Measurements from ENCODE around the gene PI16. TPM values are rescaled to one million over a fixed set of nuclear protein-coding genes. Genes with fewer than 3 reads are reported as not detected.

The PI16 gene
- total RNA-seq, 2 experiments from 2014 or later: 0.30 TPM; not detected in 1

GRCh38 chr6:36928547-36928918, 26.0 kb upstream of the PI16 start:
- TF ChIP-seq, protein P1, sequence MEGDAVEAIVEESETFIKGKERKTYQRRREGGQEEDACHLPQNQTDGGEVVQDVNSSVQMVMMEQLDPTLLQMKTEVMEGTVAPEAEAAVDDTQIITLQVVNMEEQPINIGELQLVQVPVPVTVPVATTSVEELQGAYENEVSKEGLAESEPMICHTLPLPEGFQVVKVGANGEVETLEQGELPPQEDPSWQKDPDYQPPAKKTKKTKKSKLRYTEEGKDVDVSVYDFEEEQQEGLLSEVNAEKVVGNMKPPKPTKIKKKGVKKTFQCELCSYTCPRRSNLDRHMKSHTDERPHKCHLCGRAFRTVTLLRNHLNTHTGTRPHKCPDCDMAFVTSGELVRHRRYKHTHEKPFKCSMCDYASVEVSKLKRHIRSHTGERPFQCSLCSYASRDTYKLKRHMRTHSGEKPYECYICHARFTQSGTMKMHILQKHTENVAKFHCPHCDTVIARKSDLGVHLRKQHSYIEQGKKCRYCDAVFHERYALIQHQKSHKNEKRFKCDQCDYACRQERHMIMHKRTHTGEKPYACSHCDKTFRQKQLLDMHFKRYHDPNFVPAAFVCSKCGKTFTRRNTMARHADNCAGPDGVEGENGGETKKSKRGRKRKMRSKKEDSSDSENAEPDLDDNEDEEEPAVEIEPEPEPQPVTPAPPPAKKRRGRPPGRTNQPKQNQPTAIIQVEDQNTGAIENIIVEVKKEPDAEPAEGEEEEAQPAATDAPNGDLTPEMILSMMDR (conservative IDR thresholded peaks at IDR 0.05; ENCODE audit: low read length): no peak
- TF ChIP-seq EZH2phosphoT487 (IDR thresholded peaks at IDR 0.05; ENCODE audit: borderline replicate concordance, low read depth, low read length): no peak
- Histone ChIP-seq H2AFZ (ENCODE audit: low read length) (no peak overlapping the region), H3K4me3 (ENCODE audit: low read depth, low read length, poor library complexity, severe bottlenecking) (no peak overlapping the region), H3K4me2 (ENCODE audit: low read length) (no peak overlapping the region), H3K4me1 (ENCODE audit: insufficient read depth, low read length, poor library complexity, severe bottlenecking) (no peaks in the 10 kb centered on the region), H4K20me1 (ENCODE audit: insufficient read depth, low read length) (no peaks in the 10 kb centered on the region), H3K27ac (ENCODE audit: low read depth, low read length, poor library complexity, severe bottlenecking) (no peak overlapping the region), H3K9me2 (ENCODE audit: insufficient read depth, low read length) (no peaks in the 10 kb centered on the region), H3K36me3 (ENCODE audit: insufficient read depth, low read length) (0 out of 2 replicates have a peak, but pooled peaks cover 1% of the 10 kb centered on the region), H3K9me3 (ENCODE audit: low read length) (no peaks in the 10 kb centered on the region), H3K79me2 (ENCODE audit: insufficient read depth, low read depth, low read length) (no peaks in the 10 kb centered on the region)
- BruUV-seq (replicated peaks): no TSS peak
- intact Hi-C loops (cut with micrococcal nuclease; ENCODE audit: unreplicated experiment): no loop called here
- ChIA-PET CTCF (ENCODE audit: unreplicated experiment) (no interaction called here), POLR2A (no interaction called here)
- DNase-seq (ENCODE audit: low spot score): no peak

GRCh38 chr6:36929152-36929551, 25.4 kb upstream of the PI16 start:
- CTCF ChIA-PET (ENCODE audit: unreplicated experiment): no interaction called here
- H3K4me1 ChIP-seq (ENCODE audit: insufficient read depth, low read length, poor library complexity, severe bottlenecking): no peaks in the 10 kb centered on the region
- H3K36me3 ChIP-seq (ENCODE audit: insufficient read depth, low read length): no peaks in the 10 kb centered on the region
- no peak overlapping the region for H3K4me3 ChIP-seq (ENCODE audit: low read depth, low read length, poor library complexity, severe bottlenecking)
- no peaks in the 10 kb centered on the region for H4K20me1 ChIP-seq (ENCODE audit: insufficient read depth, low read length)
- POLR2A ChIA-PET: no interaction called here
- BruUV-seq (replicated peaks): no TSS peak
- no peaks in the 10 kb centered on the region for H3K9me2 ChIP-seq (ENCODE audit: insufficient read depth, low read length)
- TF ChIP-seq EZH2phosphoT487 (IDR thresholded peaks at IDR 0.05; ENCODE audit: borderline replicate concordance, low read depth, low read length): no peak
- TF ChIP-seq, protein P1 (conservative IDR thresholded peaks at IDR 0.05; ENCODE audit: low read length): no peak
- H3K27ac ChIP-seq (ENCODE audit: low read depth, low read length, poor library complexity, severe bottlenecking): no peak overlapping the region
- intact Hi-C loops (cut with micrococcal nuclease; ENCODE audit: unreplicated experiment): no loop called here
- no peaks in the 10 kb centered on the region for H3K79me2 ChIP-seq (ENCODE audit: insufficient read depth, low read depth, low read length)
- H3K9me3 ChIP-seq (ENCODE audit: low read length): no peaks in the 10 kb centered on the region
- DNase-seq (ENCODE audit: low spot score): no peak
- H3K4me2 ChIP-seq (ENCODE audit: low read length): no peak overlapping the region
- no peak overlapping the region for H2AFZ ChIP-seq (ENCODE audit: low read length)

DNA sequence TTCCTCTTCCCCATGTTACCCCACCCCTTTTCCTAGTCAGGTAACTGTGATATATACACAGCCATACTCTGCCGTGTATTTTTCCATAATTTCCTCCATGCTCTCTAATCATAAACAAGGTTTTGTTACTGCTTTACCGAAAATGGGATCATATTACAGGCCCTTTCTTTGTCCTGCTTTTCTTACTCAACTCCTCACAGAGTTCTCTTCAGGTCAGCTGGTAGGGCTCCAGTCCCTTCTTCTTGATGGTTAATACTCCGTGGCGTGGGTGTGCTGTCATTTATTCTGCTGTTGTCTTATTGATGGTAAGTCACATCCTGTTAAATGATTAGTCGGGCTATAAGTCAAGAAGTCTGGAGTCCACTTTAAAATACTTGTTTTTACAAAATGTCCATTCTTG, 24.9 kb upstream of the PI16 start:
- H3K9me2 ChIP-seq (ENCODE audit: insufficient read depth, low read length): no peaks in the 10 kb centered on the region
- no peak overlapping the region for H3K4me3 ChIP-seq (ENCODE audit: low read depth, low read length, poor library complexity, severe bottlenecking)
- DNase-seq (ENCODE audit: low spot score): no peak
- TF ChIP-seq, protein P1 (conservative IDR thresholded peaks at IDR 0.05; ENCODE audit: low read length): no peak
- no peak for TF ChIP-seq EZH2phosphoT487 (IDR thresholded peaks at IDR 0.05; ENCODE audit: borderline replicate concordance, low read depth, low read length)
- CTCF ChIA-PET (ENCODE audit: unreplicated experiment): no interaction called here
- H3K9me3 ChIP-seq (ENCODE audit: low read length): no peaks in the 10 kb centered on the region
- H3K4me2 ChIP-seq (ENCODE audit: low read length): no peak overlapping the region
- intact Hi-C loops (cut with micrococcal nuclease; ENCODE audit: unreplicated experiment): no loop called here
- no peak overlapping the region for H3K27ac ChIP-seq (ENCODE audit: low read depth, low read length, poor library complexity, severe bottlenecking)
- no TSS peak for BruUV-seq (replicated peaks)
- no peaks in the 10 kb centered on the region for H3K79me2 ChIP-seq (ENCODE audit: insufficient read depth, low read depth, low read length)
- no peaks in the 10 kb centered on the region for H3K4me1 ChIP-seq (ENCODE audit: insufficient read depth, low read length, poor library complexity, severe bottlenecking)
- no peaks in the 10 kb centered on the region for H3K36me3 ChIP-seq (ENCODE audit: insufficient read depth, low read length)
- no peaks in the 10 kb centered on the region for H4K20me1 ChIP-seq (ENCODE audit: insufficient read depth, low read length)
- no peak overlapping the region for H2AFZ ChIP-seq (ENCODE audit: low read length)
- POLR2A ChIA-PET: no interaction called here

All from OCI-LY7 (cell line).